ENCODE results near the gene CTPS2.

CTPS2 gene

DNA sequence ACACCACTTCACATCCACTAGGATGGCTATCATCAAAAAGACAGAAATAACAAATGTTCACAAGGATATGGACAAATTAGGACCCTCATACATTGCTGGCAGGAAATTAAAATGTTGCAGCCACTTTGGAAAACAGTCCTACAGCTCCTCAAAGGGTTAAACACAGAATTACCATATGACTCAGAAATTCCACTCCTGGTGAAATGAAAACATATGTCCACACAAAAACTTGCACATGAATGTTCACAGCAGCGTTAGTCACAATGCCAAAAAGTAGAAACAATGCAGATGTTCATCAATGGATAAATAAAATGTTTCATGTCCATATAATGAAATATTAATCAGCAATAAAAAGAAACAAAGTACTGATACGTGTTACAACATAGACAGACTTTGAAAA is 47.4 kb downstream of the CTPS2 start:
- no peaks in the 10 kb centered on the region for H3K27me3 ChIP-seq (ENCODE audit: insufficient read depth, poor library complexity, severe bottlenecking)
- no peak for DNase-seq (ENCODE audit: low spot score)
- H3K36me3 ChIP-seq (ENCODE audit: low read depth): no peaks in the 10 kb centered on the region
- TF ChIP-seq, protein P1, sequence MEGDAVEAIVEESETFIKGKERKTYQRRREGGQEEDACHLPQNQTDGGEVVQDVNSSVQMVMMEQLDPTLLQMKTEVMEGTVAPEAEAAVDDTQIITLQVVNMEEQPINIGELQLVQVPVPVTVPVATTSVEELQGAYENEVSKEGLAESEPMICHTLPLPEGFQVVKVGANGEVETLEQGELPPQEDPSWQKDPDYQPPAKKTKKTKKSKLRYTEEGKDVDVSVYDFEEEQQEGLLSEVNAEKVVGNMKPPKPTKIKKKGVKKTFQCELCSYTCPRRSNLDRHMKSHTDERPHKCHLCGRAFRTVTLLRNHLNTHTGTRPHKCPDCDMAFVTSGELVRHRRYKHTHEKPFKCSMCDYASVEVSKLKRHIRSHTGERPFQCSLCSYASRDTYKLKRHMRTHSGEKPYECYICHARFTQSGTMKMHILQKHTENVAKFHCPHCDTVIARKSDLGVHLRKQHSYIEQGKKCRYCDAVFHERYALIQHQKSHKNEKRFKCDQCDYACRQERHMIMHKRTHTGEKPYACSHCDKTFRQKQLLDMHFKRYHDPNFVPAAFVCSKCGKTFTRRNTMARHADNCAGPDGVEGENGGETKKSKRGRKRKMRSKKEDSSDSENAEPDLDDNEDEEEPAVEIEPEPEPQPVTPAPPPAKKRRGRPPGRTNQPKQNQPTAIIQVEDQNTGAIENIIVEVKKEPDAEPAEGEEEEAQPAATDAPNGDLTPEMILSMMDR (IDR thresholded peaks at IDR 0.05; ENCODE audit: poor library complexity, severe bottlenecking): no peak
- H3K27ac ChIP-seq (ENCODE audit: poor library complexity, severe bottlenecking): no peak overlapping the region
- ATAC-seq (ENCODE audit: low read depth): no peak
- no peak overlapping the region for H3K4me3 ChIP-seq (ENCODE audit: severe bottlenecking)
- H3K9me3 ChIP-seq (ENCODE audit: severe bottlenecking): no peaks in the 10 kb centered on the region
- H3K4me1 ChIP-seq (ENCODE audit: insufficient read depth, poor library complexity, severe bottlenecking): no peaks in the 10 kb centered on the region

GRCh38 chrX:16664626-16665025 is 47.8 kb downstream of the CTPS2 start:
- no peaks in the 10 kb centered on the region for H3K4me1 ChIP-seq (ENCODE audit: insufficient read depth, poor library complexity, severe bottlenecking)
- TF ChIP-seq, protein P1 (IDR thresholded peaks at IDR 0.05; ENCODE audit: poor library complexity, severe bottlenecking): no peak
- no peaks in the 10 kb centered on the region for H3K36me3 ChIP-seq (ENCODE audit: low read depth)
- no peak overlapping the region for H3K4me3 ChIP-seq (ENCODE audit: severe bottlenecking)
- no peaks in the 10 kb centered on the region for H3K9me3 ChIP-seq (ENCODE audit: severe bottlenecking)
- H3K27me3 ChIP-seq (ENCODE audit: insufficient read depth, poor library complexity, severe bottlenecking): no peaks in the 10 kb centered on the region
- H3K27ac ChIP-seq (ENCODE audit: poor library complexity, severe bottlenecking): no peak overlapping the region
- no peak for ATAC-seq (ENCODE audit: low read depth)
- no peak for DNase-seq (ENCODE audit: low spot score)

GRCh38 chrX:16664074-16664473 is 48.4 kb downstream of the CTPS2 start:
- Histone ChIP-seq H3K27ac (ENCODE audit: poor library complexity, severe bottlenecking) (no peak overlapping the region), H3K4me1 (ENCODE audit: insufficient read depth, poor library complexity, severe bottlenecking) (peaks cover under 1% of the 10 kb centered on the region), H3K4me3 (ENCODE audit: severe bottlenecking) (no peak overlapping the region), H3K27me3 (ENCODE audit: insufficient read depth, poor library complexity, severe bottlenecking) (no peaks in the 10 kb centered on the region), H3K36me3 (ENCODE audit: low read depth) (no peaks in the 10 kb centered on the region), H3K9me3 (ENCODE audit: severe bottlenecking) (no peaks in the 10 kb centered on the region)
- ATAC-seq (ENCODE audit: low read depth): no peak
- no peak for DNase-seq (ENCODE audit: low spot score)
- TF ChIP-seq, protein P1 (IDR thresholded peaks at IDR 0.05; ENCODE audit: poor library complexity, severe bottlenecking): no peak

- Histone ChIP-seq H3K4me1 (ENCODE audit: insufficient read depth, poor library complexity, severe bottlenecking) (peaks cover 9% of the 10 kb centered on the region), H3K9me3 (ENCODE audit: severe bottlenecking) (no peaks in the 10 kb centered on the region), H3K27me3 (ENCODE audit: insufficient read depth, poor library complexity, severe bottlenecking) (no peaks in the 10 kb centered on the region), H3K4me3 (ENCODE audit: severe bottlenecking) (no peak overlapping the region), H3K27ac (ENCODE audit: poor library complexity, severe bottlenecking) (no peak overlapping the region), H3K36me3 (ENCODE audit: low read depth) (no peaks in the 10 kb centered on the region)
- DNase-seq (ENCODE audit: low spot score) (no peak), ATAC-seq (ENCODE audit: low read depth) (no peak)
- TF ChIP-seq, protein P1 (IDR thresholded peaks at IDR 0.05; ENCODE audit: poor library complexity, severe bottlenecking): no peak
These were observed 50.1 kb downstream of the CTPS2 start for GRCh38 chrX:16662402-16662801.

DNA sequence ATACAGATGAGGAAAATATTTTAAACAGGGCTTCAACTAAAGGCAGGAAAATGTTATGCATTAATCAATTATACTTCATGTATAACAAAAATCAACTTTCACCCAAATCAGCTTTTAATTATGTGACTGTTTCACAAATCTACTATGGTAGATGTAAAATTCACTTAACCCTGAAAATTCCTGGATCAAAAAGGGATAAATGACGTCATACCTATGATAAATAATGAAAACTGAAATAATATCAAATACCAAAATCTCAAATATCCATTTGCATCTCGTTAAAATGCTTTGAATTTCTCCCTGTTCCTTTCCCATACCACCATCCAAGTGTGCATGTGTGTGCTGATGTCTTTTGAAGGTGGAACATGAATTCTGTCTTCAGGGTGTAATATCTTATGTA is 51.0 kb downstream of the CTPS2 start:
- Histone ChIP-seq H3K4me1 (ENCODE audit: insufficient read depth, poor library complexity, severe bottlenecking) (peaks cover 9% of the 10 kb centered on the region), H3K9me3 (ENCODE audit: severe bottlenecking) (no peaks in the 10 kb centered on the region), H3K36me3 (ENCODE audit: low read depth) (no peaks in the 10 kb centered on the region), H3K27me3 (ENCODE audit: insufficient read depth, poor library complexity, severe bottlenecking) (no peaks in the 10 kb centered on the region), H3K27ac (ENCODE audit: poor library complexity, severe bottlenecking) (no peak overlapping the region), H3K4me3 (ENCODE audit: severe bottlenecking) (no peak overlapping the region)
- ATAC-seq (ENCODE audit: low read depth): no peak
- TF ChIP-seq, protein P1 (IDR thresholded peaks at IDR 0.05; ENCODE audit: poor library complexity, severe bottlenecking): no peak
- DNase-seq (ENCODE audit: low spot score): no peak
